Epithelial cell of esophagus (primary cell): Measurements from ENCODE around the gene CIPC.

Experiments used
- DNase-seq: peaks from one replicate; pipeline ENCODE4 v3.0.0; 2010; ENCODE audit warnings: low read depth
- H3K4me3 ChIP-seq: 2 replicates; pipeline ENCODE4 v1.5.1; 2011; ENCODE audit warnings: mild to moderate bottlenecking, low read length, control low read depth
- TF ChIP-seq, protein P1 (sequence below): IDR thresholded peaks from 2 replicates; pipeline ENCODE4 v1.5.1; 2011; ENCODE audit warnings: low read depth, mild to moderate bottlenecking, low read length, control low read depth, inconsistent platforms; ENCODE audit not compliant: insufficient read depth; ENCODE audit errors: missing control alignments

The CIPC gene

GRCh38 chr14:77125281-77125801, 27.3 kb downstream of the CIPC start:
- DNase-seq, result no peak
- TF ChIP-seq, protein P1, sequence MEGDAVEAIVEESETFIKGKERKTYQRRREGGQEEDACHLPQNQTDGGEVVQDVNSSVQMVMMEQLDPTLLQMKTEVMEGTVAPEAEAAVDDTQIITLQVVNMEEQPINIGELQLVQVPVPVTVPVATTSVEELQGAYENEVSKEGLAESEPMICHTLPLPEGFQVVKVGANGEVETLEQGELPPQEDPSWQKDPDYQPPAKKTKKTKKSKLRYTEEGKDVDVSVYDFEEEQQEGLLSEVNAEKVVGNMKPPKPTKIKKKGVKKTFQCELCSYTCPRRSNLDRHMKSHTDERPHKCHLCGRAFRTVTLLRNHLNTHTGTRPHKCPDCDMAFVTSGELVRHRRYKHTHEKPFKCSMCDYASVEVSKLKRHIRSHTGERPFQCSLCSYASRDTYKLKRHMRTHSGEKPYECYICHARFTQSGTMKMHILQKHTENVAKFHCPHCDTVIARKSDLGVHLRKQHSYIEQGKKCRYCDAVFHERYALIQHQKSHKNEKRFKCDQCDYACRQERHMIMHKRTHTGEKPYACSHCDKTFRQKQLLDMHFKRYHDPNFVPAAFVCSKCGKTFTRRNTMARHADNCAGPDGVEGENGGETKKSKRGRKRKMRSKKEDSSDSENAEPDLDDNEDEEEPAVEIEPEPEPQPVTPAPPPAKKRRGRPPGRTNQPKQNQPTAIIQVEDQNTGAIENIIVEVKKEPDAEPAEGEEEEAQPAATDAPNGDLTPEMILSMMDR, result no peak
- peak overlapping the region; percentile 30 for H3K4me3 ChIP-seq

- TF ChIP-seq, protein P1, result no peak
- DNase-seq, result no peak
- H3K4me3 ChIP-seq, result no peak overlapping the region
Observed at GRCh38 chr14:77125823-77126325, 27.8 kb downstream of the CIPC start.

DNA sequence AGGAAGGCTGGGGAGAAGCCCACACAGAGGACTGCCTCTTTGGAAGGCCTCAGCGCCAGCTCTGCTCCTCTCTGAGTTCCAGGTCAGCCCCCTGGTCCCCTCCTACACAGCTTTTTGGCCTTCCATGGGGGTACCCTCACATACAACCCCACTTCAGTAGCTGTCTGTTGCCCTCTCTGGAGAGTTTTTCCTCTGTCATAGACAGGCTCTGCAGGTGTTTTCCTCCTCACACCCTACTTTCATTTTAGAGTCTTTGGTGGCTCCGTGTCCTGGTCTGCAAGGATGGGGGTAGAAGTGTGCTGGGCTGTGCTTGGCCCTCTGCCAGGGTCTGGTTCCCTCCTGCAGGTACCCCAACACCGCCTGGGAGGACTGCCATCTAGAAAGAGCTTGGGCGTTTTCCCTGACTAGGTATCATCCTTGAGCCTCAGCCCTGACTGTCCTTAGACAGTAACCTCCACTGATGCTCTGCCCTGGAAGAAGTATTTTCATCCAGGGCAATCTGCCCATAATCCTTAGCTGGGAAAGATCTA, 28.5 kb downstream of the CIPC start:
- TF ChIP-seq, protein P1, result no peak
- no peak for DNase-seq
- H3K4me3 ChIP-seq, result no peak overlapping the region

DNA sequence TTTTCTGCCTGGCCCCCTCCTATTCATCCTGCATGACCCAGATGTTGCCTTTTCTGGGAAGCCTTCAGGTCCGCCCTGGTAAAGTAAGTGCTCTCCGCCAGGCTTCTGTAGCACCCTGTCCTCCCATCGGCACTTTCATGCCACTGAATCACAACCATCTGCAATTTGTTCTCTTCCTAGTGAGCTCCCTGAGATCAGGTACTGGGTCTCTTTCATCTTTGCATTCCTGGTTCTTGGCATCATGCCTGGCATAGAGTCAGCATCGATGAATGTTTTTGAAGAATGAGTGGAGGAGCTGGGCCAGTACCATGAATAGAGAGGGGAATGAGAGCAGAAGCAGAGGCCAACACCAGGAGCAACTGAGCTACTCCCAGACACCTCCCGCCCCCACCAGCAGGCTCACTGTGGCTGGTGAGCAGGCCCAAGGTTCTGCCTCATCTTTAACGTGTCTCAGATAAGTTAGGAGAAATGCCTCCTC, 30.4 kb downstream of the CIPC start:
- H3K4me3 ChIP-seq, result no peak overlapping the region
- DNase-seq, result peak; percentile 80
- TF ChIP-seq, protein P1, result no peak

DNA sequence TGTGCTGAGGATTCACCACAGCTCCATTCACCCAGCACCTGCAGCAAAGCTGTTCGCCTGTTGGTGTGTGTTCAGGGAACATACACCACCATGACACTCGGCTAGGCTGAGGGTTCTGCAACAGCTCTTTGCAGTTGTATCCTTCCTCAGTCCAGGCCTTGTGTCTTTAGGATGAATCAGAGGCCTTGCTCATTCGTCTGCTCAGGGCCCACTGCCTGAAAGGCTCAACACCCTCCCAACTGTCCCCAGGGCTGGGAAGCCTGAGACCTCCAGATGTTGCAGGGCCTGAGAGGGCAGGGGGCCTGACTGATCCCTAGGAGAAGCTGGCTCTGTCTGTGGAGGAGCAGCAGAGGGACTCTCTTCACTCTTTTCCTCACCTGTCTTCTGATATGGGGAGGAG, 32.3 kb downstream of the CIPC start:
- no peak for DNase-seq
- TF ChIP-seq, protein P1, result no peak
- H3K4me3 ChIP-seq, result no peak overlapping the region

- TF ChIP-seq, protein P1, result no peak
Observed at GRCh38 chr14:77131206-77131605, 33.1 kb downstream of the CIPC start.

GRCh38 chr14:77131871-77132486, 33.9 kb downstream of the CIPC start:
- DNase-seq, result no peak
- TF ChIP-seq, protein P1, result peak; percentile 1
- H3K4me3 ChIP-seq, result no peak overlapping the region

More at GRCh38 chr14:77131206-77131605, 33.1 kb downstream of the CIPC start:
- no peak for DNase-seq
- no peak overlapping the region for H3K4me3 ChIP-seq
